B cell (primary cell): ENCODE results near the gene NHSL2.

ENCODE experiments used
- EZH2 ChIP-seq: IDR thresholded peaks from 2 replicates; pipeline ENCODE4 v1.6.1; 2012; ENCODE audit warnings: borderline replicate concordance, low read depth, mild to moderate bottlenecking, moderate library complexity, low read length; ENCODE audit not compliant: insufficient read depth, poor library complexity, severe bottlenecking
- TF ChIP-seq, protein P1 (sequence below): fragments of 200-600 bp; IDR thresholded peaks from one replicate; pipeline ENCODE4 v1.8.0; 2022; ENCODE audit warnings: antibody characterized with exemption, mild to moderate bottlenecking

DNA sequence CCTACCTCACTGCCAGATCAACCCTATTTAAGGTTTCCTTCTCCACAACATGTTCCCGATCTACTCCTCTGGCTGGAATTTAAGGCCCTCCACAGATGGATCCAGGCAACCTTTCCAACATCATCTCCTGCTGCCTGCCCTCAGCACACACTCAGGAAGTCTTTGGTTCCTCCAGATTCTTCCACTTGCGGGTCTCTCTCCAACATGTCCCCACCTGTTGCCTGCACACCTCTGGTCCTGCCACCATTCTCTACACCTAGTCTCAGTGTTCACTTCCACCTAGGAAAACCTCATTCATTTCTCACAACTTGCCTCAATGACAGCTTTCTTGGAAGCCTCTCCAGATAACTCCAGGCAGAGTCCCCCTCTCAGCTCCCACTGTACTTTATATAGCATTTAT lies 140.9 kb downstream of the NHSL2 start:
- TF ChIP-seq, protein P1, sequence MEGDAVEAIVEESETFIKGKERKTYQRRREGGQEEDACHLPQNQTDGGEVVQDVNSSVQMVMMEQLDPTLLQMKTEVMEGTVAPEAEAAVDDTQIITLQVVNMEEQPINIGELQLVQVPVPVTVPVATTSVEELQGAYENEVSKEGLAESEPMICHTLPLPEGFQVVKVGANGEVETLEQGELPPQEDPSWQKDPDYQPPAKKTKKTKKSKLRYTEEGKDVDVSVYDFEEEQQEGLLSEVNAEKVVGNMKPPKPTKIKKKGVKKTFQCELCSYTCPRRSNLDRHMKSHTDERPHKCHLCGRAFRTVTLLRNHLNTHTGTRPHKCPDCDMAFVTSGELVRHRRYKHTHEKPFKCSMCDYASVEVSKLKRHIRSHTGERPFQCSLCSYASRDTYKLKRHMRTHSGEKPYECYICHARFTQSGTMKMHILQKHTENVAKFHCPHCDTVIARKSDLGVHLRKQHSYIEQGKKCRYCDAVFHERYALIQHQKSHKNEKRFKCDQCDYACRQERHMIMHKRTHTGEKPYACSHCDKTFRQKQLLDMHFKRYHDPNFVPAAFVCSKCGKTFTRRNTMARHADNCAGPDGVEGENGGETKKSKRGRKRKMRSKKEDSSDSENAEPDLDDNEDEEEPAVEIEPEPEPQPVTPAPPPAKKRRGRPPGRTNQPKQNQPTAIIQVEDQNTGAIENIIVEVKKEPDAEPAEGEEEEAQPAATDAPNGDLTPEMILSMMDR, result no peak
- no peak for TF ChIP-seq EZH2
